Activated T-cell treated with anti-CD3 and anti-CD28 coated beads, Interleukin-2, amount 50 U/mL, for 72 hours (primary cell): Measurements from ENCODE around the gene CITED2. TPM values are rescaled to one million over a fixed set of nuclear protein-coding genes. Genes with fewer than 3 reads are reported as not detected.
"Not testable (repeated sequence)": the region's sequence is repeated elsewhere in the genome, so short reads cannot be mapped to it uniquely, and the experiment has no call there.

Experiments
- ATAC-seq, 2 donors: fragments of 150-1000 bp; cut with Tn5 transposase; replicated peaks in 1 of 2; 2 replicates each; pipeline ENCODE4 v1.10.0; 2021; ENCODE audit warnings: moderate library complexity in 2 of 2, mild to moderate bottlenecking in 1 of 2
- DNase-seq, 2 donors: peaks; one replicate each; pipeline ENCODE4 v3.0.0; 2021 to 2022; ENCODE audit warnings: mixed read lengths in 1 of 2
- H3K27ac Mint-ChIP-seq: one replicate; pipeline ENCODE4 v1.8.0; 2022; ENCODE audit warnings: mild to moderate bottlenecking, moderate library complexity, mixed read lengths
- H3K27me3 Mint-ChIP-seq: one replicate; pipeline ENCODE4 v1.8.0; 2022; ENCODE audit warnings: low read depth, mixed read lengths
- H3K36me3 Mint-ChIP-seq, 2 donors: one replicate each; pipeline ENCODE4 v1.8.0; 2022; ENCODE audit warnings: mixed read lengths in 2 of 2, mild to moderate bottlenecking in 1 of 2; ENCODE audit not compliant: insufficient read depth in 2 of 2
- H3K4me1 Mint-ChIP-seq: one replicate; pipeline ENCODE4 v1.8.0; 2022; ENCODE audit warnings: low read depth, mixed read lengths
- H3K4me3 Mint-ChIP-seq, 2 donors: one replicate each; pipeline ENCODE4 v1.8.0; 2022; ENCODE audit warnings: mild to moderate bottlenecking in 2 of 2, mixed read lengths in 2 of 2, moderate library complexity in 2 of 2
- H3K9me3 Mint-ChIP-seq, 2 donors: one replicate each; pipeline ENCODE4 v1.8.0; 2022; ENCODE audit warnings: mixed read lengths in 2 of 2
- total RNA-seq, 2 donors: library from RNA; stranded (reverse); gene quantifications; one replicate each; pipeline ENCODE4 v1.2.3, GENCODE V29; 2022

CITED2 gene, protein sequence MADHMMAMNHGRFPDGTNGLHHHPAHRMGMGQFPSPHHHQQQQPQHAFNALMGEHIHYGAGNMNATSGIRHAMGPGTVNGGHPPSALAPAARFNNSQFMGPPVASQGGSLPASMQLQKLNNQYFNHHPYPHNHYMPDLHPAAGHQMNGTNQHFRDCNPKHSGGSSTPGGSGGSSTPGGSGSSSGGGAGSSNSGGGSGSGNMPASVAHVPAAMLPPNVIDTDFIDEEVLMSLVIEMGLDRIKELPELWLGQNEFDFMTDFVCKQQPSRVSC
- 10 to 100 TPM; 26.0 to 73.0 TPM for total RNA-seq

DNA sequence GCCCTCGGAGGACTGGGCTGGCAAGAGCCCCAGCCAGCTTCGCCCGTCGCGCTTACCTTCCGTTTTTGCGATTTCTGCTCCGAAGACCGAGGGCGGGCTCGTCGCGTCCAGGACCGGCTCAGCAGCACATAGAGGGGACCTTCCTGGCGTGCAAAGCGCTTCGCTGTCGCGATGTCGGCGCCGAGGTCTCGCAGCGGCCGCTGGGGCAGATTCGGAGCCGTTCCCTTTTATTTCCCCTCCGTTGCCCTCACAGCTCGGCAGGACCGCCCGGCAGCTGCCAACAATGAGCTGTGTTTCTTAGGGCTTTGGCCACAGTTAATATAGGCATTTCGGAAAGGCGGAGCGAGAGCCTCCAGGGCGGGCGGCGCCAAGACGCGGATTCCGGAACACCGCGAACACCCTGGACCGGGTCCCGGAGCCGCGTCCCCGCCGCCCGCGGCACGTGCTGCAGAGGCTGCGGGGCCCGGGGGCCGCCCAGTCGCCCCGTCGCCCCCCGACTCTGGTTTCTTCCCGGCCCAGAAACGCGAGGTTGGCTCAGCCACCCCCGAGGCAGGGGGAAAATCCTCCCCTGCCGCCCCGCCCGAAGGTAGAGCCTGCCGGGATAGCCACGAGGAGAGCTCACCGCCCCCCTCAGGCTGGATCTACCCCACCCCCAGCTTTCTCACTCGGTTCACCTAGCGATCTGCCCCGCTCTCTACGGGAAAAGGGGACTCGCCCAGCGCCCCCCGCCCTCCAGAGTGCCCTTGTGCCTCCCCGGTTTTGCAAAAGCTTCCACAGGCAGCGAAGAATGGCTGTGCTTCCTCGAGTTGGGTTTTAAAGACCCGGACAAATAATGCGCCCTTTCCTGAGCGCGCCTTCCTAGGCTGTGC lies at the start of gene CITED2:
Gene CITED2, minus strand, starts transcription at position 292 of the 869 bp plus-strand sequence. CDS start 704 bp downstream, outside the sequence.
- H3K4me1 Mint-ChIP-seq = peaks cover 46% of the 10 kb centered on the region
- DNase-seq = peak; percentile 91 to 95
- H3K27ac Mint-ChIP-seq = peak within 1 kb of the TSS; percentile 97
- no peaks in the 10 kb centered on the region for H3K9me3 Mint-ChIP-seq
- no peaks in the 10 kb centered on the region for H3K27me3 Mint-ChIP-seq
- peak within 1 kb of the TSS; percentile 93 to 95 for H3K4me3 Mint-ChIP-seq
- ATAC-seq = peak; percentile 65 to 70
- H3K36me3 Mint-ChIP-seq = peaks cover 4 to 9% of the 10 kb centered on the region in 2 donors

DNA sequence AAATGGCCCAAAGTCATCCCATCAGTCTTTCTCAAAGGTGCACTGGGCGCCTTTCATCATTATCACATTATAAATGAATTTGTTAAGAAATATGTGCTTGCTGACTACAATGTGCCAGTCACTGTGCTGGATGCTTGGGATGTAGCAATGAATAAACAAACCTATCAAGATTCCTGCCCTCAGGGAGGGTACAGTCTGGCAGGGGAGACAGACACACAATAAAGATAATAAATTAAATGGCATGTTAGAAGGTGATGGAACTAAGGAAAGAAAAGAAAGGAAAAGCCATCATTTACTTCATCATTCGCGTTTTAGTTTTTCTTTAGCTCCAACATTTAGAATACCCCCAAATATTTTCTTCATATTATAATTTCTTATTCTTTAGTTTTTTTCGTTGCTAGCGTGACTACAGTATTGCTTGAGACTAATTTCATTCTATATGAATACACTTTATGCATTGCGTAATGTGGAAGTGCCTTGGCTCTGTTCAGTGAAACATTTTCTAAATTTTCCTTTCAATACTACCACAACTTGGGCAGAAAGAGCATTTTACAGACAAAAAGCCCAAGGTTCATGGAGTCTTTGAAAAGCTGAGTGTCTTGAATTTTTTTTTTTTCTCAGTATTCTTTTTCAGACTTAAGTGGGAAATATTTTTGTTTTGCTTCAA lies 48.7 kb upstream of the CITED2 start:
- H3K4me3 Mint-ChIP-seq = no peak overlapping the region
- no peak for DNase-seq
- no peaks in the 10 kb centered on the region for H3K36me3 Mint-ChIP-seq
- H3K27me3 Mint-ChIP-seq = peaks cover 22% of the 10 kb centered on the region
- no peak overlapping the region for H3K27ac Mint-ChIP-seq
- no peaks in the 10 kb centered on the region for H3K4me1 Mint-ChIP-seq
- ATAC-seq = no peak
- no peaks in the 10 kb centered on the region for H3K9me3 Mint-ChIP-seq

DNA sequence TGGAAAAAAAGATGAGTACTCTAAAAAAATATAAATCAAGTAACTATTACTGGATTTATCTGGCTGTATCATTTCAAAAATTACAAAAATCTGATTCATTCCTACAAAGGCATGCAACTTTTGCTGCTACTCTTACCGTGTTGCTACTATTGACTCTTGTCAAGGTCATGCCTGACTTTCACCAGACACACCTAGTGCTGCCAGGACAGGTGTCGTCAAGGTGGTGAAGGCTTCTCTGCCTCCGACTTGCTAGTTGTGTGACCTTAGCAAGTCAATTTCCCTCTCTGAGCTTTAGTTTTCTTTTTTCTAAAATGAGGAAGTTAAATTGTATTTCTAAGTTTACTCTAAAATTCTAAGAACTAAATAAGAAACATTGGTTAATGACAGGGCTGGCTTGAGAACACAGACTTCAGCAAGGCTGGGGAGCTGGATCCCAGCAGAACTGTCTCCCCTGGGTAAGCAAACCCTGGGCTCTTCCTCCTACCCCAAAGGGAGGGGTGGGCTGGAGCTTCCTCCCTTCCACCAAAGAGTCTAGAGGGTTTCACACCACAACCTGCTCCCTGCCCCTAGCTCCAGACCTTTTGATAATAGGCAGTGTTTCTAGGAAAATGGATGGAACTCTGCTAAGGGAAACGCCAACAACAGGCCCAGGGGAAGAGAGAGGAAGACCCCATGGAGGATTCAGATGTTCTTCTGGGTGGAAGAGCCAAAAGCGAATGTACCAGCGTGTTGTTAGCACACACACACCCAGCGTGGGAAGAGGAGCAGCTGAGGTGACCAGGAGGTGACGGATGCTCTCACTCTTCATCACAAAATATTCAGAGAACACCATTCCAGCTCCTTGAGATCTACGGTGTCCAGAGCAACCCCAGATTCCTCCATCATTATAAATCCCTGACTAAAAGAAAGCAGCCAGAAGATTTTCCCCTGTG lies 47.9 kb upstream of the CITED2 start:
- peaks cover 22% of the 10 kb centered on the region for H3K27me3 Mint-ChIP-seq
- H3K36me3 Mint-ChIP-seq = no peaks in the 10 kb centered on the region
- no peak for DNase-seq
- ATAC-seq = no peak
- no peak overlapping the region for H3K27ac Mint-ChIP-seq
- H3K4me1 Mint-ChIP-seq = no peaks in the 10 kb centered on the region
- H3K4me3 Mint-ChIP-seq = no peak overlapping the region
- H3K9me3 Mint-ChIP-seq = no peaks in the 10 kb centered on the region

DNA sequence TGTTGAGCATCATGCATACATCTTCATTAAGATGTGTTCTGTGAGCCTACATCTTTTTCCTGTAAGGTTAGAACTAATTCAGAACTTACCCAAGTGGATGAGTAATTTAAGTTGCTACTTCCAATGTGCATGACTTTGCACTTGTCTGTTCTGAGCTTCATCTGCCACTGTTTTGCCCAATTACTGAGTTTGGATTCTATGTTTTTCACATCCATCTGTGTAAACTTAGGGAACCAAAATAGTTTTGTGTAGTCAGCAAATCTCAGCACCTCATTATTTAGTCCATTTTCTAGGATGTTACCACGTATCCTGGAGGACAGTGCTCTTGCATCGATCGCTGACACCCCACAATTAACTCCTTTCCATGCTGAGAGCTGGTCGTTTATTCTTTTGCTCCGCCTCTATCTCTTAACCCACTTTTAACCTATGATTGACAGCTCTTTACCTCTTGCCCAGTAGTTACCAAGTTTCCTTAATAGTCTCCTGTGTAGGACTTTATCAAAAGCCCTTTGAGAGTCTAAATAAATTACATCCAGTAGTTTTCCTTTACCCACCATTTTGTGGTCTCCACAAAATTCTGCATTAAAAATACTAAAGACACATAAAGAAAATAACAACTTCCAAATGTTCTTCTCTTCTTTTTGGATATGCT lies 44.2 kb upstream of the CITED2 start:
- peaks cover 15% of the 10 kb centered on the region for H3K27me3 Mint-ChIP-seq

DNA sequence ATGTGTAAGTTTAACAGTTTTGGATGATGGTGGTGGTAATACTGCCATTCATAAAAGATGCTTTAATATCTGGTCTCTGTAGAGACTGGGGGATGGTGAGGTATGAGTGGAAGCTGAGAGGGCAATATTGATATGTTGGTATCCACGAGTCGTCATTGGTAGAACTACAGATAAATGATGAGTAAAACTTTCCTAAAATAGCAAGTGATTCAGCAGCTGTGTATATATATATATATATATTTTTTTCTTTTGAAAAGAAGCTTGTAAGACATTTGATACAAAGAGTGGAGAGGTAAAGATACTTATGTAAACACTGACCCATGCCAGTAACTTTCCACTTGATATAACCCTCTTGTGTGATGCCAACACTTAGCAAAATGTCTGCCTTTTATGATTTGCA lies 41.7 kb upstream of the CITED2 start:
- Mint-ChIP-seq H3K4me1 (no peaks in the 10 kb centered on the region), H3K4me3 (no peak overlapping the region), H3K9me3 (no peaks in the 10 kb centered on the region), H3K36me3 (no peaks in the 10 kb centered on the region), H3K27me3 (peaks cover 9% of the 10 kb centered on the region), H3K27ac (no peak overlapping the region)
- ATAC-seq (no peak), DNase-seq (no peak)

More for the DNA sequence above, 44.2 kb upstream of the CITED2 start:
- Mint-ChIP-seq H3K9me3 (no peaks in the 10 kb centered on the region), H3K4me3 (no peak overlapping the region), H3K4me1 (no peaks in the 10 kb centered on the region), H3K36me3 (no peaks in the 10 kb centered on the region), H3K27ac (no peak overlapping the region)
- no peak for DNase-seq
- no peak for ATAC-seq

DNA sequence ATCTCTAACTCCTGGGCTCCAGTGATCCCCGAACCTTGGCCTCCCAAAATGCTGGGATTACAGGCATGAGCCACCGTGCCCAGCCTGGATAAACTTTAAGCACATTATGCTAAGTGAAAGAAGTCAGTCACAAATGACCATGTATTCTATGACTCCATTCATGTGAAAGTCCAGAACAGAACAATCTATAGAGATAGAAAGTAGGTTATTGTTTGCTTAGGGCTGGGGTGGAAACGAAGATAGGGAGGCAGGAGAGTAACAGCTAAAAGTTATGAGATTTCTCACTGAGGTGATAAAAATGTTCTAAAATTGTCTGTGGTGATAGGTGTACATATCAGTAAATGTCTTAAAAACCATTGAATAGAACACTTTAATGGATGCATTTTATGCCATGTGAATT lies 40.9 kb upstream of the CITED2 start:
- no peaks in the 10 kb centered on the region for H3K4me1 Mint-ChIP-seq
- DNase-seq (no peak), ATAC-seq (no peak)
- no peak overlapping the region for H3K4me3 Mint-ChIP-seq
- no peaks in the 10 kb centered on the region for H3K36me3 Mint-ChIP-seq
- H3K27me3 Mint-ChIP-seq = peaks cover 9% of the 10 kb centered on the region
- H3K27ac Mint-ChIP-seq = no peak overlapping the region
- no peaks in the 10 kb centered on the region for H3K9me3 Mint-ChIP-seq

GRCh38 chr6:139412103-139412502 lies 37.7 kb upstream of the CITED2 start:
- not testable (repeated sequence) for H3K4me3 Mint-ChIP-seq, H3K36me3 Mint-ChIP-seq, H3K27ac Mint-ChIP-seq, H3K9me3 Mint-ChIP-seq, H3K27me3 Mint-ChIP-seq, ATAC-seq, H3K4me1 Mint-ChIP-seq, DNase-seq

- Mint-ChIP-seq H3K4me3 (no peak overlapping the region), H3K27ac (no peak overlapping the region), H3K27me3 (no peaks in the 10 kb centered on the region), H3K36me3 (no peaks in the 10 kb centered on the region), H3K4me1 (no peaks in the 10 kb centered on the region), H3K9me3 (no peaks in the 10 kb centered on the region)
- DNase-seq (no peak), ATAC-seq (no peak)
Measured at GRCh38 chr6:139409026-139409425, 34.6 kb upstream of the CITED2 start.

GRCh38 chr6:139407718-139408222 lies 33.3 kb upstream of the CITED2 start:
- no peaks in the 10 kb centered on the region for H3K4me1 Mint-ChIP-seq
- H3K27ac Mint-ChIP-seq = no peak overlapping the region
- no peaks in the 10 kb centered on the region for H3K36me3 Mint-ChIP-seq
- H3K4me3 Mint-ChIP-seq = no peak overlapping the region
- ATAC-seq (no peak), DNase-seq (no peak)
- H3K9me3 Mint-ChIP-seq = no peaks in the 10 kb centered on the region
- H3K27me3 Mint-ChIP-seq = no peaks in the 10 kb centered on the region

DNA sequence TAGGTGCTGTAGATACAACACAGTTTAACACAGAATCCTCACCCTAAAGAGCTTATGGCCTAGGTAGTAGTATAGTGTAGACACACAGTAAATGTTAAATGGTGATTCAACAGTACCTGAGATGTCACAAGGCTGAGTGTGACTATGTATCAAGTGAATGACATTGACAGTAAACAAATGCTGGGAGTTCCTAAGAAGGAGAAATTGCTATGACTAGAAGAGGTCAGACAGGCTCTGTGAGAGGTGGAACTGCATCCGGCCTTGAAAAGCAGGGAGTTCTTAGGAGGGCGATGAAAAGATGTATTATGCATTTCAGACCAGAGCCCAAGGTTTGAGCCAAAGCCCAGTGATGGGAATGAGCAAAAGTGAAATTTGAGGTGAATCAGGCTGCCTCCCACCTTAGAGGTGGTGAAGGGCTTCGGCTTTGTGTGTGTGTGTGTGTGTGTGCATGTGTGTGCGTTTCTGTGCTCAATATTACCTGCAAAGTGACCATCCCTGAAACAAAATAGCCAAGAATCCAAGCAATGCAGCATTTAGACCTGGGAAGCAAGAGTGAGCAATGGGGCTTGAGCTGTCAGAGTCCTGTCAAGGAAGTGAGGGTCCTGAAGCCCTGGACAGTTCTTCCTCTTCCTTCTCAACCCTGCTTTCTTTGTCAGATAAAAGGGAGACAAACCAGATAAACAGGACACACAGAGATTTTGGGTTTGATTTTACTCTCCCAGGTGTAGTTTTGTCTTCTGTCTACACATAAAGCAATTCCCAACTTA lies 32.3 kb upstream of the CITED2 start:
- H3K27me3 Mint-ChIP-seq = no peaks in the 10 kb centered on the region

GRCh38 chr6:139402876-139403386 lies 28.5 kb upstream of the CITED2 start:
- no peaks in the 10 kb centered on the region for H3K4me1 Mint-ChIP-seq
- ATAC-seq = no peak
- DNase-seq = no peak
- no peaks in the 10 kb centered on the region for H3K36me3 Mint-ChIP-seq
- no peak overlapping the region for H3K4me3 Mint-ChIP-seq
- no peaks in the 10 kb centered on the region for H3K27me3 Mint-ChIP-seq
- no peak overlapping the region for H3K27ac Mint-ChIP-seq
- H3K9me3 Mint-ChIP-seq = no peaks in the 10 kb centered on the region

More for the DNA sequence above, 32.3 kb upstream of the CITED2 start:
- Mint-ChIP-seq H3K27ac (no peak overlapping the region), H3K36me3 (no peaks in the 10 kb centered on the region), H3K4me1 (no peaks in the 10 kb centered on the region), H3K9me3 (no peaks in the 10 kb centered on the region), H3K4me3 (no peak overlapping the region)
- no peak for DNase-seq
- ATAC-seq = no peak
